ENCODE measurements around the gene MYO7A.

Gene MYO7A

DNA sequence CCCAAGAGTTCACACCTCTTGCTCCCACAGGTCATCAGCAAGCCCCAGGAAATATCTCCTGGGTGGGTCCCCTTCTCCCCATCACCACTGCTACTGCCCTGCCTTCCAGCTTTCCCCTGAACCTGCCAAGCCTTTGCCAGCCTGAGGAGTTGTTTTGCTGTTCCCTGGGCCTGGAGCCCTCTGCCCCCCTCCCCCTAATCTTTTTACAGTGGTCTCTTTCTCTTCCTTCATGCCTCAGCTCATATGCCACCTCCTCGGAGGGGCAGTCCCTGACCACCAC is 18.9 kb downstream of the MYO7A start:
- no peak for DNase-seq (ENCODE audit: low spot score)

DNA sequence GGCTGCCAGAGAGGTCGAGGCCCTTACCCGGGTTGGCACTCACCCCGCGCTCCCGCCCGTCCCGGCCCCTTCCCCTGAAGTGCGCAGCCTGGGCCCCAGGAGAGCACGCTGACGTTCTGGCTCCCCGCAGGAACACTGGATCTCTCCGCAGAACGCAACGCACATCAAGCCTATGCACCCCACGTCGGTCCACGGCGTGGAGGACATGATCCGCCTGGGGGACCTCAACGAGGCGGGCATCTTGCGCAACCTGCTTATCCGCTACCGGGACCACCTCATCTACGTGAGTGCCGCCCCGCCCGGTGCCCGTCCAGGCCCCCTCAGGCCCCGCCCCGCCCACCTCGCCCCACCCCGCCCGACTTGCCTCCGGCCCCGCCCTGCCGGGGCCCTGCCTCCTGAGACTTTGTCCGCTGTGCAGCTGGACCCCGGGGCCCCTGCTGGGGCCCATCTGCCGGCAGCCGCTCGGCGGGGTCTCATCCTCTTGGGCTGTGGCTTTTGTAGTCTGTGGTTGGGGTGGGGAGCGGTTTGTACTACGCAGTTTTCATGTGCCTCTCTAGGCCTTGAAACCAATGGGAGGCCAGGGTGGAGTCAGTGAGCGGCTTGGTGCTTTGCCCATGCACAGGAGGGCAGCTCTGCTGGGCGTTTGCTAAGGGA is 19.7 kb downstream of the MYO7A start:
- no peak for DNase-seq (ENCODE audit: low spot score)

DNA sequence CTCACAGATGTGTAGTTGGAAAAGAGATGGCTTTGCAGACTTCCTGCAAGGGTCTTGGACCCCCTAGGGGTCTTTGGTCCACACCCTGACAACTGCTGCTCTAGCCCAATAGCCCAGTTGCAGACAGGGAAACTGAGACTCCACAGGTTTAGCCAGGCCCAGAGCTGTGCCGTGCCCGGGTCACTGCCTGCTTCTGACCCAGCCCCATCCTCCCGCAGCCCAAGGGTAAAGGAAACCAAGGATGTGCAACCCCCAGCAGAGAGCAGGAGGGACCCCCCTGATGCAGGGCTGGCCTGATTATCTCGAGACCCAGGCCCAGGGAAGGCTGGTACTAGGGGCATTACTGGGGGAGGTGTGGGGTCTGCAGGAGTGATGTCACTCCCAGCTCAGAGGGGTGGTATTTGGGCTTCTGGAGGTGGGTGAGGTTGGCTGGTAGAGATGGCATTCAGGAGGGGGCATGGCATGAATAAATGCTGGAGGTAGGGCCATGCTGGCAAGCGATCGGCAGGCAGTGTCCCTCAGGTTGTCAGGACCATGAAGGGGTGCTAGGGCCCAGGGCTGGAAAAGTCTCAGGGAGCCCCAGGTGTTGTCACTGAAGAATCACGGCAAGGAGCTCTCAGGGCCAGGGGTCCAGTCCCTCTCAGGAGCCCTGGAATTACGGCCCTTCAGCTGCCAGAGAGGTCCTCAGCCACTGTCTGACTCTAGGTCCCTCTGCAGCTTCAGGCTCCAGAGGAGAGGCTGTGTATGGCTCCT is 21.1 kb downstream of the MYO7A start:
- DNase-seq (ENCODE audit: low spot score) = no peak

DNA sequence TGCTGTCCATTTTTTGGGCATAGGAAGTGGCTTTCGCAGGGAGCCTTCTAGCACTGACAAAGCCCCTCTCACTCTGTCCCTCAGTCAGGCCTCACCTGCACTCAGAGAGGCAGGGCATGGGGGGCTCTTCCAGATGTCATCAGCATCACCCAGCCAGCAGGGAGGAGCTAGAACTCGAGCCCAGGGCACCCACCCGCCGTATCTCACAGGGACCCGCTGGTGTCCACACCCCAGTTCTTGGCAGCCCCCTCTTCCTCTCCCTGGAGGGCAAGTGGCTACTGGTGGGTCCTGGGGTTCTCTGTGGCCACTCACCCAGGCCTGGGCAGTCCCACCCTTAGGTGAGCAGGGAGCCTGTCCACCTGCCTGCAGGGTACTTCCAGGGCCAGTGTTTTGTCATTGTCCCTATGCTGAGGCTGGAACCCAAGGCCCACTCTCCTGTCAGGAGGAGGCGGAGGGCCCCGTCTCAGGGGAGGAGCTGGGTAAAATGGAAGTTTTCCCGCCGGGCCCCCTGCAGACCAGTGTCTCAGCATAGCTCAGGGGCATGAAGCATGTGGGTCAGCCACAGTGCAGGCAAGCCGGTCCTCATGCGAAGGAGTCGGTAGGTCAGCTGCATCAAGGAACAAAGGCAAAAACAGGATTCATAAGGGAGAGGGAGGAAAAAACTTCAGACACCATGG is 21.8 kb downstream of the MYO7A start:
- no peak for DNase-seq (ENCODE audit: low spot score)

DNA sequence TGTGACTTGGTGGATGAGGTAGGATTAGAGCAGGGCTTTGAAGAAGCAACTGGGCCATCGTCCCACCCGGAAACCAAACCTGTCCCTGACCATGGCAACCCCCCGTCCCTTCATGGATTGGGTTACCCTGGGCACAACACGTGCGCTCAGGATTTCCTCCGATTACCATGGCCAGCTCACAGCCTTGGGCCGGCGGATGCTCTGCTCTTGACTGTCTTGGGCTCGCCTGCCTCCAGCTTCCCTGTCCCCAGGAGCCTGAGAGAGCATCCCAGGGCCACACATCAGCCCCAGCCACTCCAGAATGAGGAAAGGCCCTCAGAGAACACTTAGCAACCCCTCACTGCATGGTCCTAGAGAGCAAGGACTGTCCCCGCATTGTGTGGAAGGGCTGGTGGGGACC is 22.8 kb downstream of the MYO7A start:
- DNase-seq (ENCODE audit: low spot score) = no peak

DNA sequence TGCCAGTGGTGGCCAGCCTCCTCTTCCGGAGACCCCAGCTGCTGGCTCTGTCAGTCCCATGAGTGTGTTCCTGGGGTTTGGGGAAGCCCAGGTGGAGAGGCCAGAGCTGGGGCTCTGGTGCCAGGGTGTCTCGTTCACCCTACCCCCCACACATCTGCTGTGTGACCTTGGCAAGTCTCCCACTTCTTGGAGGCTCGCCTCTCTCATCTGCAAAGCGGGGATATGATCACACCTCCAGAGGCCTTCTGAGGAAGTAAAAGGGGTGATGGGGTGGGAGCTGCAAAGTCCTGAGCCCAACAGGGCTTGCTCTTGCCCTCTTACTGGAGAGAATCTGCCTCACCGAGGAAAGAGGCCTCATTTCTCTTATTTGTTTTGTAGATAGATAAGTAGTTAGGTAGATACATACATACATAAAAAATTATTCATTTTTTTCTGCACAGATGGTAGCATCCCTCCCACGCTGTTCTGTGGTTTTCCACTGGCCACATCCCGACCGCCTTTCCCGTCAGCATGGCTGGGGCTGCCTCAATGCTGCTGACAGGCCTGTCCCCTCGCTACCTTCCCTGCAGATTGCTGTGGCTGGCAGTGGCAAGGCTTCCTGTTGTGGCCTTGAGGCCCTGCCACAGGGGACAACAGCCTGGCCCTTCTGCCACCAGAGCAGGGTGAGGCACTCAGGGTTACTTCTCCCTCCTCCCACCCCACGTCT is 23.9 kb downstream of the MYO7A start:
- no peak for DNase-seq (ENCODE audit: low spot score)

DNA sequence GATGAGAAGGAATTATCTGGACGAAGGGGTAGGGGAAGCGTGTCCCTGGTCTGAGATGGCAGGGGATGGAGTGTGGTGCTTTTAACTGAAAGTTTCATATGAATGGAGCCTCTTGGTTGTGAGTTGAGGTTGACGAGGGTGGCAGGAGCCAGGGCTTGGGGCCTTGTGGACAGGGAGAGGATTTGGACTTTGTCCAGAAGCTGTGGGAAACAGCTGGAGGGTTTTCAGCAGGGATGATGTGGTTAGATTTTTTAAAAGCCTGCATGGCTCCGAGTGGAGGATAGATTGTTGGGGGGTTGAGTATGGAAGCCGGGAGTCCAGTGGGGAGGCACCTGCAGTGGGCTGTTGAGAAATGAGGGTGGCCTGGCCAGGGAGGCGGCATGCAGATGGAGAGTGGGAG is 24.8 kb downstream of the MYO7A start:
- DNase-seq (ENCODE audit: low spot score) = no peak

DNA sequence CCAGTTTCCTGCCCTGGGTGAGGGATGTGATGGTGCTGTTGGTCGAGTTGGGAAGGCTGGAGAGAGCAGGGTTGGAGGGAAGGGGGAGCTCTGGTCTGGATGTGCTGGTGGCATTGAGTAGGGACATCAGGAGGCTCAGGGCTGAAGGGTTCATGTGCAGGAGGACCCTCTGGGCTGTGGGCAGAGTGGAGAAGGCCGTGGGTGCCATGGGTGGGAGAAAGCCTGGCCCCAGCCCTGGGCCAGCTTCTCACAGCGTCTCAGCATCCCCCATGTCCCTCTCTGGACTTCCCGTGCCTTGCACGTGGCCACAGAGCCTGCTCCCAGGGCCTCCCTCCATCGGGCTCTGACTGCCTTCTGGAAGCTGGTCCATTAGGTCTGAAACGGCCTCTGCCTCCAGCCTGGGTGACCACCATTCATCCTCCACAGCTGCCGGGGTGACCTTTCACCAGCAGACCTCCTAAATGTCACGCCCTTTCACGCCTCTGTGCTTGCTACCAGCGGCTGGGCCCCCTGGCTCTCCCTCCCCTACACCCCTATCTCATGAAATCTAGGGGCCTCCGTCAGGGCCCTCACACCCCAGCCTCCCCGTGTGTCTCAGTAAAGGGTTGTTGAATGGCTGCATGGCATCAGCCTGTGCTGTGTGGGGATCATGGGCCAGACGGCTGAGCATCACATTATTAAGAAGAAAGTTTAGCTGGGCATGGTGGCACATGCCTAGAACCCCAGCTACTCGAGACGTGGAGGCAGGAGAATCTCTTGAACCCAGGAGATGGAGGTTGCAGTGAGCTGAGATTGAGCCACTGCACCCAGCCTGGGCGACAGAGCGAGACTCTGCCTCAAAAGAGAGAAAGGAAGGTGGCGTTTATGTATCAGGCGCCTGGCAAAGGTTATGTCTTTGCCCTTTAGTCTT is 25.5 kb downstream of the MYO7A start:
- no peak for DNase-seq (ENCODE audit: low spot score)

DNA sequence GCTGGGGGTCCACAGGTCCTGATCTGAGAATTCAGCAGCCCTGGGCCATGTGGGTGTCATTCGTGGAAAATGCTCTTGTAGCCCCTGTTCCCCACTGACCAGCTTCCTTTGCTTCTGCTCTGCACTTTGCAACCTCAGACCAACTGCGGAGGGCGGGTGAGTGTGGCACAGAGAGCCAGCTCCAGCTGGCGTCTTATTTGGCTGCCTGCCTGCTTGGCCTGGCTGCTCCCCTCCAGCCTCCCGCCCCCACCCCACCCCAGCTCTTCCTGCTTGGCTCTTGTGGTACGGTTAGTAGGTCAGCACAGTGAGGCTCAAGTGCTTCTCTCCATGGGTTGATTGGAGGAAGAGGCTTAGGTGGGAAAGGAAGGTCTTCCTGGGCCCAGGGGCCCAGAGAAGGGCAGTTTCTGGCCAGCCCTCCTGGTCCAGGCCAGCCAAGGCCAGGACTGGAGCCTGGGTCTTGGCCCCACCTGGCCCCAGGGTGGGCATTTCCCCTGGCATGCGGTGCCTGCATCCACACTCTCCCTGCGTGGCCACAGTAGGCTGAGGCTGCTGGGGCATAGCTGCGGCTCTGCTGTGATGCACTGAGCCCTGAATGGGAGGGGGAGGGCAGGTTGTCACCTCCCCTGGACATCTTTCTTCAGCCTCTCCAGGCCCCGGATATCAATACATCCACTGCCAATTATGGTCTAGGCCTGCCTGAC is 26.5 kb downstream of the MYO7A start:
- no peak for DNase-seq (ENCODE audit: low spot score)

DNA sequence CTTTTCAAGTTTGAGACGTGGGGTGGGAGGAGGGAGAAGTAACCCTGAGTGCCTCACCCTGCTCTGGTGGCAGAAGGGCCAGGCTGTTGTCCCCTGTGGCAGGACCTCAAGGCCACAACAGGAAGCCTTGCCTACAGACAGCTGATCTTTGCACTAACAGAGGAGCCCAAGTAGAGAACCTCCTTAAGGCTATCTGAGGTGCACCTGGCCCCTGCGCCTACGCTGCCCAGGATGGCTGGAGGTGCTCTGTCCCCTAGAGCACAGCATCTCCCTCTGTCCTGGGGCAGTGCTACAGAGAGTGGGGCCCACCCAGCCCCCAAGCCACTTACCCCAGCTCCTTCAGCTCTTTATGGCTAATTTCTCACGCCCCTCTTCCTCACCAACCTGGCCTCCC is 27.0 kb downstream of the MYO7A start:
- DNase-seq (ENCODE audit: low spot score) = no peak

DNA sequence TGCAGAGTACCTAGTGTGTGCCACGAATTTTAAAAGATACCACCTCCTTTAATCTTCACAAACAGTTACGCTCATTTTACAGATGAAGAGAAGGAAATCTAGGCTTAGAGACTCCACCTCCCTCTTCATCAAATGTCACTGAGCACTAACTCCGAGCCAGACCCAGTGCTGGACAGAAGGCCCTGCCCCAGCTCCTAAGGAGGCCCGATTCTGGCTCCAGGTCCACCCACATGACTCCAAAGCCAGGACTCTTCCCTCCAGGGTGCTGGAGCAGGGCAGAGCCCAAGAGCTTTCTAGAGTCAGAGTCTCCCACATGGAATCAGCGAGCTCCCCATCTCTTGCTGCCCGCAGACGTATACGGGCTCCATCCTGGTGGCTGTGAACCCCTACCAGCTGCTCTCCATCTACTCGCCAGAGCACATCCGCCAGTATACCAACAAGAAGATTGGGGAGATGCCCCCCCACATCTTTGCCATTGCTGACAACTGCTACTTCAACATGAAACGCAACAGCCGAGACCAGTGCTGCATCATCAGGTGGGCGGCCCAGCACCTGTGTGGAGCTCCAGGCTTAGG is 27.6 kb downstream of the MYO7A start:
- DNase-seq (ENCODE audit: low spot score) = no peak

DNA sequence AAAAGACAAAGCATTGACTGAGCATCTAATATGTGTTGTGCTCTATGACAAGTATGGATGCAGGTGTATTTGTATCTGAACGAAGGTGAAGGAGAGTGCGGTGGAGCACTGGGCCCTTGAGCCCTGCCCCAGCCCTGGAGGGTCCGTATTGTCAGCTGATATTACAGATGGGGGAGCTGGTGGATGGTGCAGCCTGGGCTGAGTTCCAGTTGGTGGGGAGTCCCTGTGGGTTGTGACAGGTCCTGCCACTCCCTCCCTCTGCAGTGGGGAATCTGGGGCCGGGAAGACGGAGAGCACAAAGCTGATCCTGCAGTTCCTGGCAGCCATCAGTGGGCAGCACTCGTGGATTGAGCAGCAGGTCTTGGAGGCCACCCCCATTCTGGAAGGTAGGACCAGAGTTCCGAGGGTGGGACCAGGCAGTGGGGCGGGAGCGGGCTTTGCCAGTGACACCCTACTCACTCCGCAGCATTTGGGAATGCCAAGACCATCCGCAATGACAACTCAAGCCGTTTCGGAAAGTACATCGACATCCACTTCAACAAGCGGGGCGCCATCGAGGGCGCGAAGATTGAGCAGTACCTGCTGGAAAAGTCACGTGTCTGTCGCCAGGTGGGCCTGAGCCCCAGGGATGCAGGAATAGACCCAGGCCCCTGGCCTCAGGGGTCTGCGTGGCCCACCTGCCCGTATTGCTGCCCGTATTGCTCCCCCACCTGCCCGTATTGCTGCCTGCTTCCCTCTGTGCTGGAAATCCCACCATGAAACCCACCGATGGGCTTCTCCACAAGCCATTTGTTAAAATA is 28.6 kb downstream of the MYO7A start:
- DNase-seq (ENCODE audit: low spot score) = no peak

DNA sequence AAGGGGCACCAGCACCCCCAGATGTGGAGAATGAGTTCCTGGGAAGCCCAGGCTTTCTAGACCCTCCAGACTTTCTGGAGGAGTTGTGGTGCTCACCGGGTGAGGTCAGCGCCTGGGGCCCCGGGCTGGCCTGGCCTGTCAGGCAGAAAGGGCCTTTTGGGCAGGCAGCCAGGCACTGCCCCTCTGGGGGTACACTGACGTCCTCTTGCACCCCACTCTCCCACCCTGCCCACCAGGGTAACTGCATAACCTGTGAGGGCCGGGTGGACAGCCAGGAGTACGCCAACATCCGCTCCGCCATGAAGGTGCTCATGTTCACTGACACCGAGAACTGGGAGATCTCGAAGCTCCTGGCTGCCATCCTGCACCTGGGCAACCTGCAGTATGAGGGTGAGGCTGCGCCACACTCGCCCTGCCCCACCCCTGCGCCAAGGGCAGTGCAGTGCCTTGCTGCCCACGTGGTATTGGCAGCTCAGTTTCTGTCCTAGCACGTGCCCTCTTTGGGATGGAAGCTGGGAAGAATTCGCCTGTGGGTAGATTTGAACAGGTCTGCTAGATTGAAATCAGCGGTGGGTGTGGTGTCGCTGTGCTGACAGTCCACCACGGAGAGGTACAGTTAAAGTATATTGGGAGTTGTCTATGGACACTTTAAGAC is 30.1 kb downstream of the MYO7A start:
- no peak for DNase-seq (ENCODE audit: low spot score)

DNA sequence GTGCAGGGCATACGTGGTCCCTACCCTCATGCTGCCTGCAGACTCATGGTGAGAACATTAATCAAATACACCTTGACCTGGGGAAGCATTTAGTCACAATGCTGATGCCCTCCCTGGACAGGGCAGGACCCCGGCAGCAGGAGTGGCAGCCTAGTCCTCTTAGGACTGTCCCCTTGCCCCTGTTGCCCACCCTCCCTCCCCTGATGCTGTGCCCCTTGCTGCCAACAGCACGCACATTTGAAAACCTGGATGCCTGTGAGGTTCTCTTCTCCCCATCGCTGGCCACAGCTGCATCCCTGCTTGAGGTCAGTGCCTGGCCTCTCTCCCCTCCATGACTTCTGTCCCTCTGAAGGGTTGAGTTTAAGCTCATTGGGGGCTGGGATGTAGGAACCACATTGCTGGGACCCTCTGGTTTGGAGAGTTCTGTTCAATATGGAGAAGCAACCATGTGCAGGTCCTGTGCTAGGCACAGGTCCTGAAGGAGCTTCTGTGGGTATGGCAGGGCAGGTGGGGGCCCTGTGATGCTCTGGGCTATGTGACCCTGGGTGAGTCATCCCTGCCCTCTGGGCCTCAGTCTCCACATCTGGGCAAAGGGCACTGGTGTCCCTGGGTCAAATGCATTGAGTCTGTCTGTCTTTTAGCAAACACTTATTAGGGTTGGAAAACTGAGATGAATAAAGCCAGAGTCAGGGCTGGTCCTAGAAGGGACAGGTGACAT is 31.3 kb downstream of the MYO7A start:
- no peak for DNase-seq (ENCODE audit: low spot score)

DNA sequence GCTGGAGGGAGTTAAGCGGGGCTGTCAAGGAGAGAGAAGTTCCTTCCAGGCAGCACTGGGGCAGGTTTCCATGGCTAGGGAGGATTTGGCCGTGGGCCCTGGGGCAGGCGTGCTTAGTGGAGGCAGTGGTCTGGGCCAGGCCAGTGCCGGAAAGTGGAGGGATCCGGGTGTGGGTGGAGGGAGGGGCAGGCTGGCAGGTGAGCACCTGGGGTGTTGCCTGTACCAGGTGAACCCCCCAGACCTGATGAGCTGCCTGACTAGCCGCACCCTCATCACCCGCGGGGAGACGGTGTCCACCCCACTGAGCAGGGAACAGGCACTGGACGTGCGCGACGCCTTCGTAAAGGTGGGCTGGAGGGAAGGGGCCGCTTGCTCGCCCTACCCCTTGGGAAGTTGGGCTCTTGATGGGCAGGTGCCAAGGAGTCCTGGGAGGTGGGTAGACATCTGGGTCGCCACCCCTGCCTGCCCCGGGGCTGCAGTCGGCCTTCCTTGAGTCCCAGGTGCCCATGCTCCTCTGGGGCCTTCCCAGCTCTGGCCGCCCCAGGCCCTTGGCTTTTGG is 32.0 kb downstream of the MYO7A start:
- DNase-seq (ENCODE audit: low spot score) = no peak

DNA sequence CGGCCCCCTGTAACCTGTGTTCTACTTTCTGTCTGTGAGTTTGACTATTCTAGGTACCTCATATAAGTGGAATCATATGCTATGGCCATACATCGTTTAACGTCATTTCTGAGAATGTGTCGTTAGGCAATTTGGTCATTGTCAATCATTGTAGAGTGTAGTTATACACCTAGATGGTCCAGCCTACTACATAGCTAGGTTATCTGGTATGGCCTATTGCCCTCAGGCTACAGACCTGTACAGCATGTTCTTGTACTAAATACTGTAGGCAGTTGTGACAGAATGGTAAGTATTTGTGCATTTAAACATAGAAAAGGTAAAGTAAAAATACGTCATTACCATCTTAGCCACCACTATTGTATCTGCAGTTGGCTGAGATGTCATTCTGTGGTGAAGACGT is 35.2 kb downstream of the MYO7A start:
- DNase-seq (ENCODE audit: low spot score) = no peak

DNA sequence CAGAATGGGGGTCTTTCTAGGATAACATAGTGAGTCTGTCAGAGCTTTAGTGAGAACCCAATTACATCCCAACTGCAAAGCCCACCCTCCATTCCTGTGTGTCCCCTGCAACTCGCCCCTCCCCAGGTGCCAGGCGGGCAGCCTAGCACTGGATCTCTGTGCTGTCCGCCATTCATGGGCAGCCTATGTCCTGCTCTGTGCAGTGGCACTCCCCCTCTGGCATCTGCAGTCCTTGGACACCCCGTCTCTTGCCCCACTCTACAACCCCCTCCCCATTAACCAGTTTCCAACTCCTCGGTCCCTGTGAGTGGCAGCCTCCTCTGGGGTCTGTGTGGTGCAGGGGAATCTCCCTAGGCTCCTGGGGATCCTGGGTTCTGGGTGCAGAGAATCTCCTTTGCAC is 37.0 kb downstream of the MYO7A start:
- DNase-seq (ENCODE audit: low spot score) = no peak

DNA sequence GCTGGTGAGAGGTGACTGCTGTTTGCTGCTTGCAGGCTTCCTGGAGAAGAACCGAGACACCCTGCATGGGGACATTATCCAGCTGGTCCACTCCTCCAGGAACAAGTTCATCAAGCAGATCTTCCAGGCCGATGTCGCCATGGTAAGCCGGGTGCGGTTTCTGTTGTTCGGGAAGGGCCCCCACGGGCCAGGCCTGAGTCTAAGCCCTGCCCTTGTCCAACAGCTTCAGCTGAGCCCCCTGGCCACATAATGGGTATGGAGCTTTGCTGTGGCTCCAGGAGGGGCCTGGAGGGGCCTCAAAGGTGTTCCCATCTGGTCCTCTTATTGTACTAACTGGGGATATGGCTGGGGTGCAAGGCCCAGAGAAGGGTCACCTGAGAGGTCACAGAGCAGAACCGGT is 38.0 kb downstream of the MYO7A start:
- no peak for DNase-seq (ENCODE audit: low spot score)

Data from left forelimb (tissue), 1 donor.